K562 (cell line): ENCODE results near the gene LRRC47. TPM values are rescaled to one million over a fixed set of nuclear protein-coding genes. Genes with fewer than 3 reads are reported as not detected.

ENCODE experiments used
- CBX1 ChIP-seq: sonication (generic); IDR thresholded peaks from 2 replicates; pipeline ENCODE4 v1.6.1; 2016; ENCODE audit warnings: antibody characterized with exemption, low read depth, mild to moderate bottlenecking
- GABPB1 ChIP-seq: sonication (generic); formaldehyde crosslinking; IDR thresholded peaks from 2 replicates; pipeline ENCODE4 v1.8.0; 2022; ENCODE audit warnings: mild to moderate bottlenecking, missing genetic modification reagents
- HCFC1 ChIP-seq: IDR thresholded peaks from 2 replicates; pipeline ENCODE4 v1.6.1; 2012; ENCODE audit warnings: low read depth, low read length, improper control_type of control experiment
- HLTF ChIP-seq: fragments of 450-650 bp; IDR thresholded peaks from 2 replicates; pipeline ENCODE4 v1.6.1; 2016
- MTA2 ChIP-seq: fragments of 450-650 bp; IDR thresholded peaks from 2 replicates; pipeline ENCODE4 v1.6.1; 2016; ENCODE audit warnings: low read depth
- NCOR1 ChIP-seq: fragments of 450-650 bp; IDR thresholded peaks from 2 replicates; pipeline ENCODE4 v1.6.1; 2016; ENCODE audit warnings: mild to moderate bottlenecking, moderate library complexity
- NONO ChIP-seq, 2 experiments: fragments of 200-400 bp in 1 of 2; fragments of 450-650 bp in 1 of 2; formaldehyde crosslinking in 1 of 2; IDR thresholded peaks; 2 replicates each; pipeline ENCODE4 v1.6.1; 2017; ENCODE audit warnings: low read depth in 2 of 2, mild to moderate bottlenecking in 2 of 2, moderate library complexity in 2 of 2, low read length in 1 of 2
- NRF1 ChIP-seq, 2 experiments: fragments of 450-650 bp; IDR thresholded peaks in 1 of 2; conservative IDR thresholded peaks in 1 of 2; 2 replicates each; pipeline ENCODE4 v1.6.1; 2014; ENCODE audit warnings: mild to moderate bottlenecking in 2 of 2
- SIN3A ChIP-seq, 2 experiments: fragments of 150-350 bp in 1 of 2; IDR thresholded peaks; 2 replicates each; pipeline ENCODE4 v1.6.1; 2011 to 2016; ENCODE audit warnings: borderline replicate concordance in 2 of 2, low read depth in 2 of 2, low read length in 2 of 2, mild to moderate bottlenecking in 2 of 2, moderate library complexity in 2 of 2; ENCODE audit not compliant: control insufficient read depth in 1 of 2
- SPI1 ChIP-seq: IDR thresholded peaks from 2 replicates; pipeline ENCODE4 v1.6.1; 2011; ENCODE audit warnings: low read depth, low read length, control low read depth, borderline replicate concordance
- TOE1 ChIP-seq, 2 experiments: fragments of 450-650 bp in 1 of 2; sonication (generic) in 1 of 2; formaldehyde crosslinking in 1 of 2; IDR thresholded peaks; 2 replicates each; pipeline versions ENCODE4 v1.7.1 to v1.8.0; 2016 to 2022; ENCODE audit warnings: borderline replicate concordance in 2 of 2, mild to moderate bottlenecking in 2 of 2, antibody characterized with exemption in 1 of 2, inconsistent platforms in 1 of 2, low read depth in 1 of 2, missing genetic modification reagents in 1 of 2, moderate library complexity in 1 of 2
- ZBTB17 ChIP-seq: fragments of 450-650 bp; formaldehyde crosslinking; IDR thresholded peaks from 2 replicates; pipeline ENCODE4 v1.4.0; 2020; ENCODE audit warnings: mild to moderate bottlenecking
- ZBTB26 ChIP-seq: fragments of 450-650 bp; formaldehyde crosslinking; IDR thresholded peaks from 2 replicates; pipeline ENCODE4 v1.4.0; 2022; ENCODE audit warnings: missing genetic modification characterization
- ZC3H11A ChIP-seq: IDR thresholded peaks from 2 replicates; pipeline ENCODE4 v1.6.1; 2012; ENCODE audit warnings: low read depth, low read length, improper control_type of control experiment
- ZNF121 ChIP-seq: sonication (generic); formaldehyde crosslinking; conservative IDR thresholded peaks from 2 replicates; pipeline ENCODE4 v1.8.0; 2022; ENCODE audit warnings: missing genetic modification reagents
- ZNF589 ChIP-seq: fragments of 200-800 bp; sonication (Bioruptor generic); IDR thresholded peaks from 2 replicates; pipeline ENCODE4 v1.6.1; 2016; ENCODE audit warnings: low read depth, missing genetic modification characterization, missing compliant biosample characterization
- ZNF740 ChIP-seq, 3 experiments: fragments of 200-800 bp in 1 of 3; sonication (Bioruptor generic) in 1 of 3; sonication (generic) in 1 of 3; formaldehyde crosslinking in 1 of 3; IDR thresholded peaks; 2 replicates each; pipeline versions ENCODE4 v1.6.1 to v1.8.0; 2016 to 2022; ENCODE audit warnings: mild to moderate bottlenecking in 2 of 3, missing compliant biosample characterization in 2 of 3, missing genetic modification characterization in 2 of 3, missing genetic modification reagents in 1 of 3
- polyA plus RNA-seq, 8 experiments: library from polyadenylated mRNA; depleted of rRNA in 4 of 8; stranded (reverse) in 5 of 8; unstranded in 3 of 8; fragments of >200 nt; fragmentation: Nextera tagmentation in 2 of 8; fragmentation: Illumina TruSeq in 1 of 8; extraction: Ambion mirVana in 2 of 8; extraction: Trizol in 1 of 8; gene quantifications; 2 replicates each; pipeline versions ENCODE4 v1.2.1 to v1.2.3, GENCODE V29; 2011 to 2014; ENCODE audit warnings: inconsistent platforms in 1 of 8, missing spikeins in 1 of 8
- total RNA-seq, 7 experiments: library from RNA; depleted of rRNA in 6 of 7; stranded (reverse); fragments of >200 nt in 6 of 7; fragmentation: Illumina TruSeq in 2 of 7; extraction: Trizol in 2 of 7; gene quantifications; 2 replicates each; pipeline versions ENCODE4 v1.2.1 to v1.2.3, GENCODE V29; 2011 to 2021; ENCODE audit warnings: low replicate concordance in 1 of 7
- TF ChIP-seq, protein P1 (sequence below), 2 experiments: IDR thresholded peaks in 1 of 2; conservative IDR thresholded peaks in 1 of 2; 2 replicates each; pipeline ENCODE4 v1.6.1; 2016; ENCODE audit warnings: low read depth in 2 of 2, mild to moderate bottlenecking in 1 of 2, missing compliant biosample characterization in 1 of 2, missing genetic modification characterization in 1 of 2, moderate library complexity in 1 of 2
- TF ChIP-seq, protein P2 (sequence below): fragments of 450-650 bp; IDR thresholded peaks from 2 replicates; pipeline ENCODE4 v1.6.1; 2016; ENCODE audit warnings: low read depth, mild to moderate bottlenecking, moderate library complexity

The LRRC47 gene
- total and polyA plus RNA-seq, 9 of the 15 experiments (the other 6 are each of a cell fraction or from before 2014, with no cell fraction given), result 4.6 to 68.0 (median 35.9) TPM

DNA sequence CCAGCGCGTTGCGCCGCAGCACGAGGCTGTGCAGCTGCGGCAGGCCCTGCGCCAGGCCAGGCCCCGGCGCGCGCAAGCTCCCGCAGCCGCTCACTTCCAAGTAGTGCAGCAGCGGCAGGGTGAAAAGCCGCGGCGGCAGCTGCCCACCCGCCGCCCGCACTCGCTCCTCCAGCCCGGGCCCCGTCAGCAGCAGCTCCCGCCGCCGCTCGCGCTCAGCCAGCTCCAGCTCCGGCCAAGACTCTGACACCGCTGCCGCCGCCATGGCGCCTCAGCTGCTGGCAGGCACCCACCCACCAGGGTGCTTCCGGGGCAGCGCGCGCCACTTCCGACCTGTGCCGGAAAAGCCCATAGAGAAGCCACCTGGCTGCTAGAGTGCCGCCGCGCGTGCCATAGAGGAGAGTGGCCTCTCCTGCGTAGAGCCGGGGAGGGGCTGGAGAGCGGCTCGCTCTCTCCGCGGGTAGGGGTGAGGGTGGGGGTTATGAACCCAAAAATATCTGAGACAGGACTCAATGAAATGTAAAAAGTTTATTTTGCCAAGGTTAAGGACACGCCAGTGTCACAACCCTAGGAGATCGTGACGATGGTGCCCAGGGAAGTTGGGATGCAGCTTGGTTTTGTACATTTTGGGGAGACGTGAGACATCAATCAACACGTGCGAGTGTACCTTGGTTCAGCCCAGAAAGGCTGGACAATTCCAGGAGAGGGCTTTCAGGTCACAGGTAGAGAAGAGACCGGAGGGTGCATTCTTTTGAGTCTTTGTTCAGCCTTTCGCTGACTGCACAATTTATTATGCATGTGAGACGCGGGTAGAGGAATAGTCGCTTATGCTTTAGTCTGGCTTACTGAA is at the start of gene LRRC47 (continued):
- TF ChIP-seq, protein P1, sequence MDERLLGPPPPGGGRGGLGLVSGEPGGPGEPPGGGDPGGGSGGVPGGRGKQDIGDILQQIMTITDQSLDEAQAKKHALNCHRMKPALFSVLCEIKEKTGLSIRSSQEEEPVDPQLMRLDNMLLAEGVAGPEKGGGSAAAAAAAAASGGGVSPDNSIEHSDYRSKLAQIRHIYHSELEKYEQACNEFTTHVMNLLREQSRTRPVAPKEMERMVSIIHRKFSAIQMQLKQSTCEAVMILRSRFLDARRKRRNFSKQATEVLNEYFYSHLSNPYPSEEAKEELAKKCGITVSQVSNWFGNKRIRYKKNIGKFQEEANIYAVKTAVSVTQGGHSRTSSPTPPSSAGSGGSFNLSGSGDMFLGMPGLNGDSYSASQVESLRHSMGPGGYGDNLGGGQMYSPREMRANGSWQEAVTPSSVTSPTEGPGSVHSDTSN (CRISPR knock-in tag; IDR thresholded peaks at IDR 0.05; ENCODE audit: low read depth), result no peak
- TF ChIP-seq, protein P1 (tag; conservative IDR thresholded peaks at IDR 0.05; ENCODE audit: low read depth), result peak; percentile 79
- peak; percentile 53; the same call in 1 of the 2 replicates for TF ChIP-seq ZBTB17
- TF ChIP-seq NRF1 (conservative IDR thresholded peaks at IDR 0.05 in 1 of 2, IDR thresholded peaks at IDR 0.05 in 1 of 2), result peak; percentile 73 to 80
- TF ChIP-seq SPI1, result 0 out of 2 replicates have a peak, but pooled peaks have one; percentile 10
- TF ChIP-seq, protein P2, sequence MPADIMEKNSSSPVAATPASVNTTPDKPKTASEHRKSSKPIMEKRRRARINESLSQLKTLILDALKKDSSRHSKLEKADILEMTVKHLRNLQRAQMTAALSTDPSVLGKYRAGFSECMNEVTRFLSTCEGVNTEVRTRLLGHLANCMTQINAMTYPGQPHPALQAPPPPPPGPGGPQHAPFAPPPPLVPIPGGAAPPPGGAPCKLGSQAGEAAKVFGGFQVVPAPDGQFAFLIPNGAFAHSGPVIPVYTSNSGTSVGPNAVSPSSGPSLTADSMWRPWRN, result peak; percentile 42; the same call in 1 of the 2 replicates
- peak; percentile 99 for TF ChIP-seq SIN3A (IDR thresholded peaks at IDR 0.05; ENCODE audit: borderline replicate concordance in 2 of 2, control insufficient read depth in 1 of 2, low read depth in 2 of 2, low read length in 2 of 2)
- peak; percentile 50; the same call in 1 of the 2 replicates for TF ChIP-seq MTA2
- TF ChIP-seq GABPB1 (CRISPR knock-in tag), result peak; percentile 92
- TF ChIP-seq HCFC1, result peak; percentile 89
- peak; percentile 14; the same call in 1 of the 2 replicates for TF ChIP-seq ZBTB26 (CRISPR knock-in tag)
- TF ChIP-seq ZNF589 (CRISPR knock-in tag), result peak; percentile 50; the same call in 1 of the 2 replicates
- no peak for TF ChIP-seq ZNF121
- TF ChIP-seq CBX1, result peak; percentile 73; the same call in 1 of the 2 replicates
- 0 out of 2 replicates have a peak, but pooled peaks have one; percentile 15 for TF ChIP-seq ZNF740 (CRISPR knock-in tag; IDR thresholded peaks at IDR 0.05)
- TF ChIP-seq ZNF740 (tag; IDR thresholded peaks at IDR 0.05), result no peak; a peak in 1 of 4 replicates
- TF ChIP-seq TOE1 (IDR thresholded peaks at IDR 0.05; ENCODE audit: borderline replicate concordance), result peak; percentile 21; the same call in 1 of the 2 replicates
- no peak for TF ChIP-seq TOE1 (CRISPR knock-in tag; IDR thresholded peaks at IDR 0.05; ENCODE audit: borderline replicate concordance, low read depth)
- no peak for TF ChIP-seq HLTF
- peak; percentile 30 for TF ChIP-seq NCOR1
- TF ChIP-seq ZC3H11A, result no peak
- TF ChIP-seq NONO (IDR thresholded peaks at IDR 0.05; ENCODE audit: low read depth in 2 of 2, low read length in 1 of 2), result peak in 1 of 2 experiments; percentile 60; a peak in 1 of 4 replicates
